ENCODE results near the gene PLSCR1. TPM values are rescaled to one million over a fixed set of nuclear protein-coding genes. Genes with fewer than 3 reads are reported as not detected.

Gene PLSCR1
- total and polyA plus RNA-seq, 2 donors (not counting 1 experiment from before 2014, with no cell fraction given) = 16.8 to 44.6 TPM

GRCh38 chr3:146505516-146505915, 38.9 kb downstream of the PLSCR1 start:
- no peak overlapping the region for H2AFZ ChIP-seq (ENCODE audit: insufficient read depth, low read depth, low read length, poor library complexity, severe bottlenecking)
- no CpG with 5 or more reads among the region's 1 CpG for WGBS (ENCODE audit: insufficient coverage)
- CTCF ChIA-PET = no interaction called here

More at GRCh38 chr3:146505516-146505915, 38.9 kb downstream of the PLSCR1 start:
- Histone ChIP-seq H3K9me3 (ENCODE audit: control extremely low read depth in 1 of 3, control insufficient read depth in 2 of 3, insufficient read depth in 1 of 3, low read length in 2 of 3) (no peaks in the 10 kb centered on the region), H3K9ac (ENCODE audit: low read length) (no peak overlapping the region), H3K36me3 (replicated peaks in 1 of 2; ENCODE audit: control extremely low read depth in 1 of 2, control insufficient read depth in 1 of 2, extremely low read depth in 1 of 2, insufficient read depth in 2 of 2, low read length in 1 of 2) (peaks cover 0 to 2% of the 10 kb centered on the region in 2 experiments), H3K4me3 (ENCODE audit: control extremely low read depth in 1 of 5, extremely low read depth in 1 of 5, insufficient read depth in 1 of 5, low read depth in 2 of 5, low read length in 4 of 5) (no peak overlapping the region), H3K4me1 (ENCODE audit: control insufficient read depth in 2 of 2, insufficient read depth in 2 of 2, low read length in 2 of 2) (no peaks in the 10 kb centered on the region), H3K79me2 (ENCODE audit: control insufficient read depth, insufficient read depth, low read length) (no peaks in the 10 kb centered on the region), H3K27ac (ENCODE audit: low read length in 2 of 2) (no peak overlapping the region), H4K20me1 (ENCODE audit: control insufficient read depth, insufficient read depth, low read length, poor library complexity, severe bottlenecking) (no peaks in the 10 kb centered on the region), H3K27me3 (replicated peaks in 1 of 4; ENCODE audit: control extremely low read depth in 1 of 4, control insufficient read depth in 3 of 4, insufficient read depth in 4 of 4, low read length in 3 of 4) (no peaks in the 10 kb centered on the region), H3K4me2 (replicated peaks; ENCODE audit: low read depth, low read length, poor library complexity, severe bottlenecking) (no peak overlapping the region)
- no peak overlapping the region for H3K27ac Mint-ChIP-seq
- H3K4me3 Mint-ChIP-seq = no peak overlapping the region
- peaks cover 5% of the 10 kb centered on the region for H3K4me1 Mint-ChIP-seq
- intact Hi-C loops (cut with micrococcal nuclease) = no loop called here
- ATAC-seq (ENCODE audit: low read depth) = no peak
- H3K9me3 Mint-ChIP-seq (ENCODE audit: insufficient read depth) = no peaks in the 10 kb centered on the region
- no peaks in the 10 kb centered on the region for H3K27me3 Mint-ChIP-seq
- POLR2A ChIA-PET = no interaction called here
- no peak for DNase-seq
- TF ChIP-seq CTCF (IDR thresholded peaks at IDR 0.05) (no peak), EZH2 (IDR thresholded peaks at IDR 0.05; ENCODE audit: borderline replicate concordance, insufficient read depth, low read depth, low read length, poor library complexity, severe bottlenecking) (no peak)
